CD14-positive monocyte (primary cell): ENCODE measurements around the gene ZNF385D. TPM values are rescaled to one million over a fixed set of nuclear protein-coding genes. Genes with fewer than 3 reads are reported as not detected.

Experiments
- DNase-seq, 3 donors: peaks; one replicate each; pipeline ENCODE4 v3.0.0-alpha.2; 2011 to 2022
- H2AFZ ChIP-seq: 2 replicates; pipeline ENCODE4 v1.6.0; 2012; ENCODE audit warnings: mild to moderate bottlenecking, low read depth, low read length, inconsistent platforms; ENCODE audit not compliant: insufficient read depth, poor library complexity, severe bottlenecking
- H3K27ac ChIP-seq, 2 donors: 1 replicate in 1 of 2; 2 replicates in 1 of 2; pipeline ENCODE4 v1.5.1; 2012 to 2013; ENCODE audit warnings: low read length in 2 of 2, control low read depth in 1 of 2, inconsistent platforms in 1 of 2, low read depth in 1 of 2, mild to moderate bottlenecking in 1 of 2
- H3K27me3 ChIP-seq, 2 donors: one replicate each; pipeline versions ENCODE4 v1.6.0 to v1.6.1; 2011 to 2013; ENCODE audit warnings: low read length in 2 of 2; ENCODE audit not compliant: control insufficient read depth in 2 of 2, insufficient read depth in 2 of 2
- H3K36me3 ChIP-seq, 2 donors: replicated peaks in 1 of 2; 1 replicate in 1 of 2; 2 replicates in 1 of 2; pipeline versions ENCODE4 v1.5.1 to v1.6.1; 2012 to 2013; ENCODE audit warnings: low read length in 2 of 2, control low read depth in 1 of 2, inconsistent platforms in 1 of 2, mild to moderate bottlenecking in 1 of 2; ENCODE audit not compliant: insufficient read depth in 2 of 2, control insufficient read depth in 1 of 2
- H3K4me1 ChIP-seq, 2 donors: 1 replicate in 1 of 2; 2 replicates in 1 of 2; pipeline versions ENCODE4 v1.5.1 to v1.6.1; 2012 to 2013; ENCODE audit warnings: low read length in 2 of 2, control low read depth in 1 of 2, inconsistent platforms in 1 of 2, mild to moderate bottlenecking in 1 of 2, moderate library complexity in 1 of 2; ENCODE audit not compliant: insufficient read depth in 2 of 2, control insufficient read depth in 1 of 2
- H3K4me2 ChIP-seq: replicated peaks from 2 replicates; pipeline ENCODE3; 2012; ENCODE audit warnings: low read length, moderate library complexity, mild to moderate bottlenecking; ENCODE audit not compliant: poor library complexity, severe bottlenecking; ENCODE audit errors: extremely low read depth
- H3K4me3 ChIP-seq, 3 experiments: fragments of 200-600 bp in 1 of 3; sonication (generic) in 1 of 3; replicated peaks in 1 of 3; 1 replicate in 2 of 3; 2 replicates in 1 of 3; pipeline ENCODE4 v1.5.1; 2011 to 2013; ENCODE audit warnings: low read length in 3 of 3, mild to moderate bottlenecking in 3 of 3, control low read depth in 2 of 3, low read depth in 2 of 3, inconsistent platforms in 1 of 3, moderate library complexity in 1 of 3
- H3K79me2 ChIP-seq: 2 replicates; pipeline ENCODE4 v1.6.0; 2012; ENCODE audit warnings: mild to moderate bottlenecking, control low read depth, inconsistent platforms, low read length, moderate library complexity; ENCODE audit not compliant: insufficient read depth
- H3K9ac ChIP-seq: 2 replicates; pipeline ENCODE4 v1.6.0; 2017; ENCODE audit warnings: low read length, mild to moderate bottlenecking; ENCODE audit not compliant: insufficient read depth, poor library complexity, severe bottlenecking
- H3K9me3 ChIP-seq, 2 donors: replicated peaks in 1 of 2; 1 replicate in 1 of 2; 2 replicates in 1 of 2; pipeline versions ENCODE4 v1.5.1 to v1.6.1; 2012 to 2013; ENCODE audit warnings: low read length in 2 of 2, control low read depth in 1 of 2; ENCODE audit not compliant: control insufficient read depth in 1 of 2, insufficient read depth in 1 of 2
- H4K20me1 ChIP-seq: 2 replicates; pipeline ENCODE4 v1.6.0; 2012; ENCODE audit warnings: mild to moderate bottlenecking, low read length, control low read depth, moderate library complexity; ENCODE audit not compliant: insufficient read depth
- H3K27ac Mint-ChIP-seq, 7 donors: one replicate each; pipeline ENCODE4 v1.8.0; 2020; ENCODE audit warnings: mild to moderate bottlenecking in 7 of 7, mixed read lengths in 7 of 7, moderate library complexity in 6 of 7, inconsistent platforms in 2 of 7
- H3K27me3 Mint-ChIP-seq, 3 donors: one replicate each; pipeline ENCODE4 v1.8.0; 2021 to 2022; ENCODE audit warnings: low read depth in 3 of 3, mild to moderate bottlenecking in 3 of 3, mixed read lengths in 3 of 3, moderate library complexity in 3 of 3, inconsistent platforms in 1 of 3
- H3K36me3 Mint-ChIP-seq, 2 donors: one replicate each; pipeline ENCODE4 v1.8.0; 2020; ENCODE audit warnings: mixed read lengths in 2 of 2, inconsistent platforms in 1 of 2, mild to moderate bottlenecking in 1 of 2
- H3K4me1 Mint-ChIP-seq: one replicate; pipeline ENCODE4 v1.8.0; 2020; ENCODE audit warnings: mild to moderate bottlenecking, mixed read lengths
- H3K4me3 Mint-ChIP-seq, 2 donors: one replicate each; pipeline ENCODE4 v1.8.0; 2020; ENCODE audit warnings: mild to moderate bottlenecking in 2 of 2, mixed read lengths in 2 of 2, moderate library complexity in 1 of 2
- H3K9me3 Mint-ChIP-seq, 7 donors: one replicate each; pipeline ENCODE4 v1.8.0; 2020 to 2022; ENCODE audit warnings: mixed read lengths in 7 of 7, mild to moderate bottlenecking in 6 of 7, moderate library complexity in 6 of 7, inconsistent platforms in 2 of 7
- WGBS: methylation state at CpG from one replicate; pipeline ENCODE4 v1.1.5; 2013; ENCODE audit warnings: missing lambda C conversion rate; ENCODE audit not compliant: insufficient coverage; 5-methylcytosine and 5-hydroxymethylcytosine counted together
- intact Hi-C, 2 donors: fragments of 100-400 bp; cut with micrococcal nuclease; formaldehyde crosslinking; loops; one replicate each; pipeline versions ENCODE4 v1.15.0 to v1.15.1; 2023
- polyA plus RNA-seq, 3 donors: library from polyadenylated mRNA; depleted of rRNA in 1 of 3; unstranded in 2 of 3; stranded (reverse) in 1 of 3; fragments of 300-500 nt in 2 of 3; fragments of >200 nt in 1 of 3; fragmentation: Illumina TruSeq in 2 of 3; gene quantifications; 1 replicate in 2 of 3; 2 replicates in 1 of 3; pipeline ENCODE4 v1.2.3, GENCODE V29; 2012 to 2021
- TF ChIP-seq, protein P1 (sequence below): fragments of 200-600 bp; IDR thresholded peaks from one replicate; pipeline ENCODE4 v1.8.0; 2022; ENCODE audit warnings: antibody characterized with exemption, mild to moderate bottlenecking

Gene ZNF385D
- polyA plus RNA-seq, 3 donors, result not detected

DNA sequence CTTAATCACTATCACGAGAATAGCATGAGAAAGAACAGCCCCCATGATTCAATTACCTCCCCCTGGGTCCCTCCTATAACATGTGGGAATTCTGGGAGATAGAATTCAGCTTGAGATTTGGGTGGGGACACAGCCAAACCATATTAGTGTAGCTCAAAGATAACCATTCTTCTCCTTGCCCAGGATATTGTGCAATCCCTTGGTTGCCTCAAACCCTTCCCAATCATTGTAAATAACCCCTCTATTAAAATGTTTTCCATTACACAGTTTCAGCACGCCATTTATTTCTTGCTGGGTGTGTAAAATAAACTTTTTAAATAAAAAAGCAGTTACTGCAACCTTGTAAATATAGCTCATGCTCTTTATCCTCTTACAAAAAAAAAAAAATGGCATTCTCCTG lies 47.7 kb downstream of the ZNF385D start:
- no peak overlapping the region for H3K27ac Mint-ChIP-seq
- Histone ChIP-seq H3K27me3 (no peaks in the 10 kb centered on the region), H4K20me1 (no peaks in the 10 kb centered on the region), H3K79me2 (no peaks in the 10 kb centered on the region), H3K4me1 (no peaks in the 10 kb centered on the region), H3K36me3 (no peaks in the 10 kb centered on the region), H3K4me3 (no peak overlapping the region), H3K27ac (no peak overlapping the region), H3K4me2 (no peak overlapping the region), H3K9me3 (peaks cover 12 to 25% of the 10 kb centered on the region in 2 donors), H2AFZ (no peak overlapping the region), H3K9ac (no peak overlapping the region)
- H3K4me1 Mint-ChIP-seq, result no peaks in the 10 kb centered on the region
- intact Hi-C loops, result no loop called here
- H3K27me3 Mint-ChIP-seq, result no peaks in the 10 kb centered on the region
- WGBS, result no CpG with 5 or more reads among the region's 2 CpGs
- DNase-seq, result no peak
- no peak overlapping the region for H3K4me3 Mint-ChIP-seq
- H3K9me3 Mint-ChIP-seq, result peaks cover 8 to 39% (median 17%) of the 10 kb centered on the region in 7 donors
- TF ChIP-seq, protein P1, sequence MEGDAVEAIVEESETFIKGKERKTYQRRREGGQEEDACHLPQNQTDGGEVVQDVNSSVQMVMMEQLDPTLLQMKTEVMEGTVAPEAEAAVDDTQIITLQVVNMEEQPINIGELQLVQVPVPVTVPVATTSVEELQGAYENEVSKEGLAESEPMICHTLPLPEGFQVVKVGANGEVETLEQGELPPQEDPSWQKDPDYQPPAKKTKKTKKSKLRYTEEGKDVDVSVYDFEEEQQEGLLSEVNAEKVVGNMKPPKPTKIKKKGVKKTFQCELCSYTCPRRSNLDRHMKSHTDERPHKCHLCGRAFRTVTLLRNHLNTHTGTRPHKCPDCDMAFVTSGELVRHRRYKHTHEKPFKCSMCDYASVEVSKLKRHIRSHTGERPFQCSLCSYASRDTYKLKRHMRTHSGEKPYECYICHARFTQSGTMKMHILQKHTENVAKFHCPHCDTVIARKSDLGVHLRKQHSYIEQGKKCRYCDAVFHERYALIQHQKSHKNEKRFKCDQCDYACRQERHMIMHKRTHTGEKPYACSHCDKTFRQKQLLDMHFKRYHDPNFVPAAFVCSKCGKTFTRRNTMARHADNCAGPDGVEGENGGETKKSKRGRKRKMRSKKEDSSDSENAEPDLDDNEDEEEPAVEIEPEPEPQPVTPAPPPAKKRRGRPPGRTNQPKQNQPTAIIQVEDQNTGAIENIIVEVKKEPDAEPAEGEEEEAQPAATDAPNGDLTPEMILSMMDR, result no peak
- H3K36me3 Mint-ChIP-seq, result no peaks in the 10 kb centered on the region

DNA sequence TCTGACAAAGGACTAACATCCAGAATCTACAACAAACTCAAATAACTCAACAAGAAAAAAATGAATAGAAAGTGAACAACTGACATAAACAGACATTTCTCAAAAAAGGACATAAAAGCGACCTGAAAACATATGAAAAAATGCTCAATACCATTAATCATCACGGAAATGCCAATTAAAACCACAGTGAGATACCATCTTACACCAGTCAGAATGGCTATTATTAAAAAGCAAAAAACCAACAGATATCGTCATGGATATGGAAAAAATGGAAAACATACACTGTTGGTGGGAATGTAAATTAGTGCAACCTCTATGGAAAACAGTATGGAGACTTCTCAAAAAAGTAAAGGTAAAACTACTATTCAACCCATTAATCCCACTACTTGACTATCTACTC lies 53.3 kb downstream of the ZNF385D start:
- Histone ChIP-seq H3K79me2 (no peaks in the 10 kb centered on the region), H3K4me2 (no peak overlapping the region), H3K36me3 (no peaks in the 10 kb centered on the region), H3K4me1 (no peaks in the 10 kb centered on the region), H2AFZ (no peak overlapping the region), H3K27me3 (no peaks in the 10 kb centered on the region), H3K9me3 (peaks cover 3 to 21% of the 10 kb centered on the region in 2 donors), H3K9ac (no peak overlapping the region), H3K27ac (no peak overlapping the region), H3K4me3 (no peak overlapping the region), H4K20me1 (no peaks in the 10 kb centered on the region)
- intact Hi-C loops, result no loop called here
- H3K4me1 Mint-ChIP-seq, result no peaks in the 10 kb centered on the region
- H3K27me3 Mint-ChIP-seq, result no peaks in the 10 kb centered on the region
- H3K27ac Mint-ChIP-seq, result no peak overlapping the region
- TF ChIP-seq, protein P1, result no peak
- no peaks in the 10 kb centered on the region for H3K36me3 Mint-ChIP-seq
- H3K4me3 Mint-ChIP-seq, result no peak overlapping the region
- DNase-seq, result no peak
- peaks cover 2 to 28% (median 17%) of the 10 kb centered on the region in 7 donors for H3K9me3 Mint-ChIP-seq
- no CpG with 5 or more reads among the region's 3 CpGs for WGBS
